ENCODE results near the gene SUCNR1.

DNA sequence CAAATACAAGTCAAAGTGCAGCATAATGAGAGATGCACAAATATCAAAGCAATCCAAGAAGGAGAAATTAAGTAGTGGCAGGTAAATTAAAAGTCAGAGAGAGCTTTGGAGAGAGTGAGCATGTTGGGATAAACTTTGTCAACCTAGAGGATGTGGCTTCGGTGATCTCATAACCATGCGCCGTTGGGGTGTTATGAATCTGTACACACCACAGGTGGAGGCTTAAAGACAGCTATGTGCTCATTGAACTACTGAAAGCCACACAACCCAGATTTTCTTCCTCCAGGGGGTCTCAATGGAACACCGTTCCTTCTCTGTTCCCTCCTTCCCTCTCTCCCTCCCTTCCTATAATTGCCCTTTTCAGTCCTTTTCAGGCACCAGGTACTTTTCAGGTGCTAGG is 52.0 kb downstream of the SUCNR1 start:
- TF ChIP-seq, protein P1, sequence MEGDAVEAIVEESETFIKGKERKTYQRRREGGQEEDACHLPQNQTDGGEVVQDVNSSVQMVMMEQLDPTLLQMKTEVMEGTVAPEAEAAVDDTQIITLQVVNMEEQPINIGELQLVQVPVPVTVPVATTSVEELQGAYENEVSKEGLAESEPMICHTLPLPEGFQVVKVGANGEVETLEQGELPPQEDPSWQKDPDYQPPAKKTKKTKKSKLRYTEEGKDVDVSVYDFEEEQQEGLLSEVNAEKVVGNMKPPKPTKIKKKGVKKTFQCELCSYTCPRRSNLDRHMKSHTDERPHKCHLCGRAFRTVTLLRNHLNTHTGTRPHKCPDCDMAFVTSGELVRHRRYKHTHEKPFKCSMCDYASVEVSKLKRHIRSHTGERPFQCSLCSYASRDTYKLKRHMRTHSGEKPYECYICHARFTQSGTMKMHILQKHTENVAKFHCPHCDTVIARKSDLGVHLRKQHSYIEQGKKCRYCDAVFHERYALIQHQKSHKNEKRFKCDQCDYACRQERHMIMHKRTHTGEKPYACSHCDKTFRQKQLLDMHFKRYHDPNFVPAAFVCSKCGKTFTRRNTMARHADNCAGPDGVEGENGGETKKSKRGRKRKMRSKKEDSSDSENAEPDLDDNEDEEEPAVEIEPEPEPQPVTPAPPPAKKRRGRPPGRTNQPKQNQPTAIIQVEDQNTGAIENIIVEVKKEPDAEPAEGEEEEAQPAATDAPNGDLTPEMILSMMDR (conservative IDR thresholded peaks at IDR 0.05; ENCODE audit: low read depth, low read length), result no peak
- TF ChIP-seq RFX5 (IDR thresholded peaks at IDR 0.05; ENCODE audit: low read depth, low read length) (no peak), POLR2A (IDR thresholded peaks at IDR 0.05; ENCODE audit: low read depth, low read length) (no peak), MAZ (IDR thresholded peaks at IDR 0.05; ENCODE audit: borderline replicate concordance, low read depth, low read length) (no peak), RAD21 (IDR thresholded peaks at IDR 0.05; ENCODE audit: low read length) (no peak), BHLHE40 (IDR thresholded peaks at IDR 0.05; ENCODE audit: low read depth, low read length) (no peak), FOS (IDR thresholded peaks at IDR 0.05; ENCODE audit: low read depth, low read length) (no peak), NFE2L2 (IDR thresholded peaks at IDR 0.05; ENCODE audit: low read depth, low read length) (no peak), CEBPB (IDR thresholded peaks at IDR 0.05; ENCODE audit: low read depth, low read length) (no peak)
- TF ChIP-seq, protein P2, sequence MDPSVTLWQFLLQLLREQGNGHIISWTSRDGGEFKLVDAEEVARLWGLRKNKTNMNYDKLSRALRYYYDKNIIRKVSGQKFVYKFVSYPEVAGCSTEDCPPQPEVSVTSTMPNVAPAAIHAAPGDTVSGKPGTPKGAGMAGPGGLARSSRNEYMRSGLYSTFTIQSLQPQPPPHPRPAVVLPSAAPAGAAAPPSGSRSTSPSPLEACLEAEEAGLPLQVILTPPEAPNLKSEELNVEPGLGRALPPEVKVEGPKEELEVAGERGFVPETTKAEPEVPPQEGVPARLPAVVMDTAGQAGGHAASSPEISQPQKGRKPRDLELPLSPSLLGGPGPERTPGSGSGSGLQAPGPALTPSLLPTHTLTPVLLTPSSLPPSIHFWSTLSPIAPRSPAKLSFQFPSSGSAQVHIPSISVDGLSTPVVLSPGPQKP (IDR thresholded peaks at IDR 0.05; ENCODE audit: borderline replicate concordance, low read depth, low read length), result no peak

Data from IMR-90 (cell line).